Naive B cell (primary cell): ENCODE measurements around the gene SLC25A46. TPM values are rescaled to one million over a fixed set of nuclear protein-coding genes. Genes with fewer than 3 reads are reported as not detected.
"Not testable (repeated sequence)": the region's sequence is repeated elsewhere in the genome, so short reads cannot be mapped to it uniquely, and the experiment has no call there.

Source experiments
- ATAC-seq, 2 donors: fragments of 150-1000 bp; cut with Tn5 transposase; 2 replicates each; pipeline ENCODE4 v1.10.0; 2021; ENCODE audit warnings: low read depth in 2 of 2, mild to moderate bottlenecking in 2 of 2, moderate library complexity in 2 of 2
- DNase-seq: peaks from one replicate; pipeline ENCODE4 v3.0.0; 2022
- H3K27ac Mint-ChIP-seq, 6 donors: one replicate each; pipeline ENCODE4 v1.8.0; 2020 to 2022; ENCODE audit warnings: mild to moderate bottlenecking in 6 of 6, mixed read lengths in 6 of 6, moderate library complexity in 5 of 6, inconsistent platforms in 2 of 6
- H3K27me3 Mint-ChIP-seq, 3 donors: one replicate each; pipeline ENCODE4 v1.8.0; 2021 to 2022; ENCODE audit warnings: mixed read lengths in 3 of 3, mild to moderate bottlenecking in 1 of 3
- H3K36me3 Mint-ChIP-seq, 2 donors: one replicate each; pipeline ENCODE4 v1.8.0; 2020 to 2022; ENCODE audit warnings: mixed read lengths in 2 of 2, inconsistent platforms in 1 of 2, mild to moderate bottlenecking in 1 of 2
- H3K4me1 Mint-ChIP-seq, 3 donors: one replicate each; pipeline ENCODE4 v1.8.0; 2020 to 2022; ENCODE audit warnings: mixed read lengths in 3 of 3, inconsistent platforms in 1 of 3, mild to moderate bottlenecking in 1 of 3, moderate library complexity in 1 of 3
- H3K4me3 Mint-ChIP-seq, 8 donors: one replicate each; pipeline ENCODE4 v1.8.0; 2020 to 2022; ENCODE audit warnings: mild to moderate bottlenecking in 8 of 8, mixed read lengths in 8 of 8, moderate library complexity in 8 of 8, inconsistent platforms in 2 of 8
- H3K9me3 Mint-ChIP-seq, 7 donors: one replicate each; pipeline ENCODE4 v1.8.0; 2020 to 2022; ENCODE audit warnings: mixed read lengths in 7 of 7, mild to moderate bottlenecking in 5 of 7, inconsistent platforms in 2 of 7, moderate library complexity in 1 of 7
- polyA plus RNA-seq, 6 donors: library from polyadenylated mRNA; unstranded; fragments of 300-500 nt; fragmentation: Illumina TruSeq; gene quantifications; one replicate each; pipeline ENCODE4 v1.2.3, GENCODE V29; 2021; ENCODE audit warnings: low read depth in 6 of 6

The SLC25A46 gene
- polyA plus RNA-seq, 6 donors from 2014 or later, result 36.7 to 51.0 (median 44.8) TPM

DNA sequence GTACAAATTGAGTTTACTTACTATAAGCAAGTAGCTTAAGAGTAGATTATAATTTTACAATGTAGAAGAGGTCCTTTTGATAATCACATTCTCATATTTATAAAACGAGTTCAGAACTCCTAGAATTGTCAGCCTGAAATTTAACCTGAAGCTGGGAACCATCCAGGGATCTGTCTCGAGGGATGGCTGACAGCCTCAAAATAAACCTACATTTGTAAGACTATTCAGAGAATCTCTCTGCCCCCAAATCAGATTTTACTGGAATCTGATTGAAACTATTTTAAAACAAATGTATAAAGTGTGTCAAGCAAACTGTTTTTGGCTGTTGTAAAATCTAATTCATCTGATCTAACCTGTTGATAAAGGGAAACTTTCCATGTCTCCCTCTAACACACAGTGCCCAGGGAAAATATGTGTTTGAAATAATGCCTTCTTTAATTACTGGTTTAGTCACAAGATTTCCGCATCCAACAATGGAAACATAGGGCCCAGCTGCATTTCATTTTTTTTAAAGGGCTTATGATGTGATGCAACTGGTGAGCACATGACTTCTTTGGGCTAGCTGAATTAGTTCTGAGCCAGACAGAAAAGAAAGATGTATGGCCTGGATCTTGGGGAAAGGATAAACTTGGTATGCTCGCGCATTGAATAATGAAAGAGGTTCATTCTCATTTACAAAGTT, 30.3 kb downstream of the SLC25A46 start:
- Mint-ChIP-seq H3K4me3 (no peak overlapping the region), H3K27me3 (no peaks in the 10 kb centered on the region), H3K27ac (no peak overlapping the region), H3K4me1 (no peaks in the 10 kb centered on the region), H3K36me3 (no peaks in the 10 kb centered on the region), H3K9me3 (peaks cover 0 to 14% (median 0%) of the 10 kb centered on the region in 7 donors)
- ATAC-seq (no peak), DNase-seq (no peak)

DNA sequence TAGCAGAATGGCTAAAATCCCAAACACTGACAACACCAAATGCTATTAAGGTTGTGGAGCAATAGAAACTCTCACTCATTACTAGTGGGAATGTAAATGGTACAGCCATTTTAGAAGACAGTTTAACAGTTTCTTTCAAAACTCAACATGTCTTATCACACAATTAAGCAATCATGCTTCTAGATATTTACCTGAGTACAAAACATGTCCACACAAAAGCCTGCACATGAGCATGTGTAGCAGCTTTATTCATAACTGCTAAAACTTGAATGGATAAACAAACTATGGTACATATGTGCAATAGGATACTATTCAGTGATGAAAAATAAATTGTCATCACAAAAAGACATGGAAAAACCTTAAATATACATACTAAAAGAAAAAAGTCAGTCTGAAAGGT, 31.5 kb downstream of the SLC25A46 start:
- Mint-ChIP-seq H3K9me3 (peaks cover 0 to 19% (median 0%) of the 10 kb centered on the region in 7 donors), H3K4me1 (no peaks in the 10 kb centered on the region), H3K4me3 (no peak overlapping the region), H3K36me3 (no peaks in the 10 kb centered on the region), H3K27me3 (no peaks in the 10 kb centered on the region), H3K27ac (no peak overlapping the region)
- ATAC-seq (no peak), DNase-seq (no peak)

DNA sequence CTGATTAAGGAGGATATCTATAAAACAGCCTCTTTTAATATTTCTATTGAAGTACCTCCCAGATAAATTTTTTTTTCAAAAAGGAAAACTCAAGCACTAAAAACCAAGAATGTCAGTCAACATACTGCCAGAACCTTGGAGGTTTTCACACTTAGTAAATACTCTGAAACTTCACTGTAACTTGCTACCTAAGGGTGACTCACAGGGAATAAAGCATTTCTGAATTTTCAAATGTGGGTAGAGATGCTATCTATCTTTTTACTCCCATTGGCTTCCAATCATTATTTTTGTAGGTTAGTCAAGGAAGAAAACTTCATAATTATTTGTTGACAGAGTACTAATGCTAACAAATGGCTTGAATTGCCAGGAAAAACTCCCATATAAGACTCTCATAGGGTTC, 46.1 kb downstream of the SLC25A46 start:
- Mint-ChIP-seq H3K27me3 (no peaks in the 10 kb centered on the region), H3K4me3 (no peak overlapping the region), H3K4me1 (no peaks in the 10 kb centered on the region), H3K36me3 (no peaks in the 10 kb centered on the region), H3K27ac (no peak overlapping the region), H3K9me3 (peaks cover 0 to 19% (median 16%) of the 10 kb centered on the region in 7 donors)
- DNase-seq, result no peak
- ATAC-seq, result no peak

DNA sequence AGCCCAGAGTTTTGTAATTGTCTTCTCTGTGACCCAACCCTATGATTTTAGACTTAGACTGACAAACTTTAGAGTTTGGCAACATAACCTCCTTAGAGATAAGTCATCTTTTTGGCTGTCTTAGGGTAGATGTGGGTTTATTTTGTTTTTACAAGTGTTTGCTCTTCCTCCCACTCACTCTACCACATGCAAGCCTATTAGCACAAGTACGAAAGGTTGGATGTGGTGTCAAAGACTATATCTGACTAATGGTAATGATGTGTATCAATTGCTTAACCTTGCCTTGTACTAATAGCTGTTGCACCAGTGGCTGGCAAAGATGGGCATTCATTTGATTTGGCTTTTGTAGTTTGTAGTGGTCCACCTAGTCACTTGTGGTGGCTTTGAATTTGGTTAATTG, 46.5 kb downstream of the SLC25A46 start:
- Mint-ChIP-seq H3K36me3 (no peaks in the 10 kb centered on the region), H3K9me3 (peaks cover 0 to 20% (median 16%) of the 10 kb centered on the region in 7 donors), H3K4me3 (no peak overlapping the region), H3K27ac (no peak overlapping the region), H3K4me1 (no peaks in the 10 kb centered on the region), H3K27me3 (no peaks in the 10 kb centered on the region)
- DNase-seq (no peak), ATAC-seq (no peak)

DNA sequence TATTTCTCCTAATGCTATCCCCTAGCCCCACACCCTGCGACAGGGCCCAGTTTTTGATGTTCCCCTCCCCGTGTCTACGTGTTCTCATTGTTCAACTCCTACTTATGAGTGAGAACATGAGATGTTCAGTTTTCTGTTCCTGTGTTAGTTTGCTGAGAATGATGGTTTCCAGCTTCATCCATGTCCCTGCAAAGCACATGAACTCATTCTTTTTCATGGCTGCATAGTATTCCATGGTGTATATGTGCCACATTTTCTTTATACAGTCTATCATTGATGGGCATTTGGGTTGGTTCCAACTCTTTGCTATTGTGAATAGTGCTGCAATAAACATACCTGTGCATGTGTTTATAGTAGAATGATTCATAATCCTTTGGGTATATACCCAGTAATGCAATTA, 49.2 kb downstream of the SLC25A46 start:
- H3K4me3 Mint-ChIP-seq, H3K27me3 Mint-ChIP-seq, ATAC-seq, H3K36me3 Mint-ChIP-seq, DNase-seq, H3K27ac Mint-ChIP-seq, H3K4me1 Mint-ChIP-seq: not testable (repeated sequence)
- H3K9me3 Mint-ChIP-seq, result peaks cover 0 to 20% (median 14%) of the 10 kb centered on the region in 7 donors

DNA sequence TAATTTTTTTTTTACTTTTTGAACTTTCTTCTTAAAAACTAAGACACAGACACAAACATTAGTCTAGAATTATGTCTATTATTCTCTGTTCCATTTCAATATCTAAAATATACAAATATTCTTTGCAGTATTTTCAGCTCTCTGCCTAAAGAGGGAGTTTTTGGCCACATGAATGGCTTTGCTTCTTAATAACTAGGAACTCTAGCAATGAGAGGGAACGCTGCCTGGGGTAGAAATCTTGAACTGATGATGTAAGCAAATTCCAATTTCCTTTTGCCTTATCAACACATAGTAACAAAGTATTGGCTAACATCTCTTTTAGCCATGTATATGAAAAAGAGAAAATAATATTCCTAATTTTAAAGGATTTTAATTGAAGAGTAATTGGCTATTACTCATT, 51.9 kb downstream of the SLC25A46 start:
- Mint-ChIP-seq H3K9me3 (peaks cover 0 to 16% (median 10%) of the 10 kb centered on the region in 7 donors), H3K4me3 (no peak overlapping the region), H3K27ac (no peak overlapping the region), H3K27me3 (no peaks in the 10 kb centered on the region), H3K36me3 (no peaks in the 10 kb centered on the region), H3K4me1 (no peaks in the 10 kb centered on the region)
- no peak for DNase-seq
- ATAC-seq, result no peak

DNA sequence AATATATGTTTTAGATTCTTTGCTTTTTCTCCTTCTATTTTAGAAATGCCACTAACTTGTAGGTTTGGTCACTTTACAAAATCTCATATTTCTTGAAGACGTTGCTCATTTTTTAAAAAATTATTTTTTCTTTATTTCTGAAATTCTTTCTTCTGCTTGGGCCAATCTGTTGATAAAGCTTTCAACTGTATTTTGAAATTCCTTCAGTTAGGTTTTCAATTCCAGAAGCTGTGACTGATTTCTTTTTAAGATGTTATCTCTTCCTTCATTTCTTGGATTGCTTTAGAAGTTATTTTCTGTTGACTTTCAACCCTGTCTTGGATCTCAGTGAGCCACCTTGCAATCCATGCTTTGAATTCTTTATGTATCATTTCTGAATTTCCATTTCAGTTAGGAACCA, 64.2 kb downstream of the SLC25A46 start:
- Mint-ChIP-seq H3K36me3 (no peaks in the 10 kb centered on the region), H3K4me1 (no peaks in the 10 kb centered on the region), H3K4me3 (no peak overlapping the region), H3K9me3 (peaks cover 4 to 38% (median 18%) of the 10 kb centered on the region in 7 donors), H3K27me3 (peaks cover 0 to 4% (median 0%) of the 10 kb centered on the region in 3 donors), H3K27ac (no peak overlapping the region)
- DNase-seq (no peak), ATAC-seq (no peak)

DNA sequence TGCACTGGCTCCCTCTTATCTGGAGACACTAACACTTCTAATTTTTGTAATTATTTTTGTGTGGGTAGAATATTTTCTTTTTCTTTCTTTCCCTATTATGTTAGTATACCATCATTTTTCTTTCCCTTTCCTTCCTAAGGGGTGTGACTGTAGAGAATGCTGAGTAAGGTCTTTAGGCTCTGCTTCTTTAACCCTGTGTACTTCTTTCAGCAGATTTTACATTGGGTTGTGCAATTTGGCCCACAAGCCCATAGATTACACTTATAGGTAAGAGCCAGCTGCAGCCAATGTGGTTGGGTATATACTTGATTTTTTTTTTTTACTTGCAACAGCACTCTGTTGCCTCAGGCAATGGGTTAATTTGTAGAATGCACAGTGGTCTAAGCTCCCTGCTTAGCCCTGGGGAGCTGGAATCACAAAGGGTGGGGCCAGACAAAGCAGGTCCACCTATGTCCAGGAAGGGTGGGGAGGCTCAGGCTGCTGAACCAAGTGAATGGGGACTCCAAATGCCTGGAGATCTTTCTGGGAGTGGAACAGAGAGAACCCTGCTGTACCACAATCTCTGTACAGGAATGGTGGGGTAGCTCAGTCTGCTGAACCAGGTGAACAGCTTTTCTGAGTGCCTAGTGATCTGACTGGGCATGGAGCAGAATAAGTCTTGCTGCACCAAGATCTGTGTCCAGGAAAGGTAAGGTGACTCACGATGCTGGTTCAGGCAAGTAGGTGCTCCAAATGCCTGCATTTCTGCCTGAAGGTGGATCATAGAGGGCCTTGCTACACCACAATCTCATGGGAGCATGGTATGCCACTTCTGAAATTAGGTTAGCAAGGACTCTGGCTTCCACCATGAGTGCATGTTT, 64.9 kb downstream of the SLC25A46 start:
- Mint-ChIP-seq H3K27ac (no peak overlapping the region), H3K9me3 (peaks cover 4 to 38% (median 18%) of the 10 kb centered on the region in 7 donors), H3K4me3 (no peak overlapping the region), H3K36me3 (no peaks in the 10 kb centered on the region), H3K27me3 (peaks cover 0 to 4% (median 0%) of the 10 kb centered on the region in 3 donors), H3K4me1 (no peaks in the 10 kb centered on the region)
- ATAC-seq (no peak), DNase-seq (no peak)

DNA sequence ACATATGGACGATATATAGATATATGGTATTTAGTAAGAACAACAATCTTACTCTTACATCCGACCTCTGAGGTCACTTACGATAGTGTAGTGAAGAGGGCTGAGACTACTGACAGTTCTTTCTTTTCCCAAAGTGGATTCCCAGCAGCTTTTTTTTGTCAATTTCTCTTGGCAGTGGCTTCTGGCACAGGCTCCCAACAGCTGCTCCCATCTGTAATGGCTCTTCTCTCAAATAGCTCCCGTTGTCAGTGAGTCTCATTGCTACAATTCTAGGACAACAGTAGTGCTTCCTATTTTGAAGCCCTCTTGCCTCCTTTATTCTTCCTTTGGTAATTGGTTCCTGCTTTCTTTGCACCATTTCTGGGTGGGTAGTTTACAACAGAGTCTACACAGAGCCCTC, 68.4 kb downstream of the SLC25A46 start:
- no peak for ATAC-seq

DNA sequence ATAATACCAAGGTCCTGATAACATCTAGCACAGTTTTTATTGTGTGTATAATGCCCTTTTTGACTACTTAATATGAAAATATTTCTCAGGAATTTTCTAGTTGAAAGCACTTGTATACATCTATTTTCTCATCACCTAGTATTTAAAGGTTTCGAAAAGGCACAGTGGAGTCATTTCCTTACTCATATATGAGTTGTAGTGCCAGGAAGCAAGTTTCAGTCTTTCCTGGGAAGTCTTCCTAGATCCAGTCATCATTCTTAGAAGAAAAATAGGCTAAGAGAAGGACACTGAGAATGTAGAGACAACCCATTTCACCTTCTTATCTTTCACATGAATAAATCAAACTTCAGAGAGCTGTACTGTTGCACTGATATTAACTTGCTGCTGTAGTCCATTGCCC, 70.2 kb downstream of the SLC25A46 start:
- Mint-ChIP-seq H3K36me3 (no peaks in the 10 kb centered on the region), H3K27ac (no peak overlapping the region), H3K9me3 (peaks cover under 1 to 18% (median 5%) of the 10 kb centered on the region in 7 donors), H3K4me1 (no peaks in the 10 kb centered on the region), H3K4me3 (no peak overlapping the region), H3K27me3 (peaks cover 0 to 7% (median 4%) of the 10 kb centered on the region in 3 donors)
- no peak for ATAC-seq
- DNase-seq, result no peak

More for the DNA sequence above, 68.4 kb downstream of the SLC25A46 start:
- H3K4me1 Mint-ChIP-seq, result no peaks in the 10 kb centered on the region
- no peaks in the 10 kb centered on the region for H3K36me3 Mint-ChIP-seq
- H3K27ac Mint-ChIP-seq, result no peak overlapping the region
- peaks cover 0 to 4% (median 2%) of the 10 kb centered on the region in 3 donors for H3K27me3 Mint-ChIP-seq
- no peak overlapping the region for H3K4me3 Mint-ChIP-seq
- DNase-seq, result no peak
- peaks cover 4 to 29% (median 11%) of the 10 kb centered on the region in 7 donors for H3K9me3 Mint-ChIP-seq

Other genes with a start within 250 kb of the SLC25A46 start
- gene TMEM232, start 12.3 kb upstream of the SLC25A46 start, polyA plus RNA-seq, result 1 to 10 TPM in 3 of 6 donors, under 1 TPM in 1, not detected in 2; 0.73 to 1.8 (median 1.2) TPM